ENCODE results near the gene UBE2D2. TPM values are rescaled to one million over a fixed set of nuclear protein-coding genes. Genes with fewer than 3 reads are reported as not detected.
A peak's percentile ranks its signal among the peaks of the same experiment; 100 is the strongest.
"Not testable (repeated sequence)": the region's sequence is repeated elsewhere in the genome, so short reads cannot be mapped to it uniquely, and the experiment has no call there.

The UBE2D2 gene
- total RNA-seq, 1 experiment from 2014 or later = 105 TPM

DNA sequence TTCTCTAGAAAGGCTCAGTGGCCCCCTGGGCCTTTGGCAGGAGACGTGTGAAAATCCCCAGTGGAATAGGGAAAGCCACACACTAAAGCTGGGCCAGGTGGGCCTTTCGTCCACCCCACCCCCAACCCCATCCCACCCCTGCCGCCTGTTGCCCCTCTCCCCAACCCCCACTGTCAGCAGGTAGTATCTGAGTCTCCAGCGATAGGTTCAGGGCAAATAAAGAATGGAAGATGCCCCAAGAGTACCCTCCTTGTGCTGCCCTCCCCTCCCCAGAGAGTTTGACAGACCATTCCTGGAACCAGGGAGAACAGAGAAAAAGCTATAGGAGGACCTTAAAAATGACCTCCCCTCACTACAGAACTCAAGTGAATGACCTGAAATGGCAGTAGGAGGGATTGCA lies 36.7 kb upstream of the UBE2D2 start:
- Histone ChIP-seq H2AFZ (ENCODE audit: low read length) (no peak overlapping the region; the same call in 1 of the 2 replicates), H3K4me1 (ENCODE audit: low read length) (peaks cover 21% of the 10 kb centered on the region), H3K27ac (ENCODE audit: low read length) (no peak overlapping the region), H3K79me2 (ENCODE audit: low read length) (no peaks in the 10 kb centered on the region), H3K36me3 (ENCODE audit: insufficient read depth, low read length) (no peaks in the 10 kb centered on the region), H3K9me2 (replicated peaks; ENCODE audit: insufficient read depth, low read length) (no peaks in the 10 kb centered on the region), H3K9ac (ENCODE audit: low read length) (no peak overlapping the region), H3K27me3 (ENCODE audit: low read length) (no peaks in the 10 kb centered on the region), H3K9me3 (ENCODE audit: low read length) (no peaks in the 10 kb centered on the region), H4K20me1 (ENCODE audit: insufficient read depth, low read depth, low read length) (no peaks in the 10 kb centered on the region), H3K4me3 (ENCODE audit: low read length) (no peak overlapping the region), H3K4me2 (ENCODE audit: low read depth, low read length, poor library complexity, severe bottlenecking) (peak overlapping the region; percentile 40)
- no peak for DNase-seq

DNA sequence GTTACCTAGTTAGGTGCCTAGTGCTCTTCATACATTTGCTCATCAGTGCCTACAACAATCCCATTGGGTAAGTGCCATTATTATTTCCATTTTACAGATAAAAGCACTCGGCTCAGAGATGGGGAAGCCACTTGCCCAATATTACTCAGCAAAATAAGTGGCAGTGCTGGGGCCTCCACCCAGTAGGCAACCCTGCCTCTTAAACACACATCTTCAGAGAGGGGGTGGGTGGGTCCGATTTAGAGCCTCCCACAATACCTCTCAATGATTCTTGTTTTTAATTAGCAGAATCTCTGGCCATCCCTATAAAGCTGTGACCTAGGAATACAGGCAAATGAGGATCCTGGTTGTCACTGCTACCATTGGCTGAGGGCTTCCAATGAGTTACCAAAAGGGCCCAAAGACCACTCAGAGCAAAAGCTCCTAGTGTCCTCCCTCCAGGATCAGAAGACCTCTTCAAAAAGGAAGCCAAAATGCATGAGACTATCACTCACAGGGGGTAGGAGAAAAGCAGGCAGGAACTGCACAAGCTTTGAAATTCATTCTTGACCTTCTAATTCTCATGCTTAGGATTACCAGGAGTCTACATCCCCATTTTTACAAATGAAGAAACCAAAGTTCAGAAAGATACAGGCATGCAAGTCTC lies 36.1 kb upstream of the UBE2D2 start:
- Histone ChIP-seq H3K4me2 (ENCODE audit: low read depth, low read length, poor library complexity, severe bottlenecking) (no peak overlapping the region), H2AFZ (ENCODE audit: low read length) (no peak overlapping the region), H3K4me3 (ENCODE audit: low read length) (no peak overlapping the region)

DNA sequence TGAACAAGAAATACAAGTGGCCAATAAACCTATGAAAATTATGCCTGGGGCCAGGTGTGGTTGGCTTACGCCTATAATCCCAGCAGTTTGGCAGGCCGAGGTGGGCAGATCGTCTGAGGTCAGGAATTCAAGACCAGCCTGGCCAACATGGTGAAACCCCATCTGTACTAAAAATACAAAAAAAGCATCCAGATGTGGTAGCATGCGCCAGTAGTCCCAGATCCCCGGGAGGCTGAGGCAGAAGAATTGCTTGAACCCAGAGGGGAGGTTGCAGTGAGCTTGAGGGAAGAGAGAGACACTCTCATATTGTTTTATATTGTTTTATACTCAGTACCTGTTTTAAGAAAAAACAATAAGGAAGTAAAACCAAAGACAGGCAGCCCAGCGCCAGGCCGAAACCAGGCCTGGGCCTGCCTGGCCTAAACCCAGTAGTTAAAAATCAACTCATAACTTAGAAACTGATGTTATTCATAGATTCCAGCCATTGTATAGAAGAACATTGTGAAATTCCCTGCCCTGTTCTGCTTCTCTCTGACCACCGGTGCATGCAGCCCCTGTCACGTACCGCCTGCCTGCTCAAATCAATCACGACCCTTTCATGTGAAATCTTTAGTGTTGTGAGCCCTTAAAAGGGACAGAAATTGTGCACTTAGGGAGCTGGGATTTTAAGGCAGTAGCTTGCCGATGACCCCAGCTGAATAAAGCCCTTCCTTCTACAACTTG lies 35.4 kb upstream of the UBE2D2 start:
- H3K36me3 ChIP-seq (ENCODE audit: insufficient read depth, low read length); H2AFZ ChIP-seq (ENCODE audit: low read length); H3K27me3 ChIP-seq (ENCODE audit: low read length); H3K27ac ChIP-seq (ENCODE audit: low read length); H3K9ac ChIP-seq (ENCODE audit: low read length); H3K9me2 ChIP-seq (replicated peaks; ENCODE audit: insufficient read depth, low read length); H3K4me3 ChIP-seq (ENCODE audit: low read length); H3K4me2 ChIP-seq (ENCODE audit: low read depth, low read length, poor library complexity, severe bottlenecking); H3K79me2 ChIP-seq (ENCODE audit: low read length); H3K9me3 ChIP-seq (ENCODE audit: low read length); DNase-seq; H4K20me1 ChIP-seq (ENCODE audit: insufficient read depth, low read depth, low read length): not testable (repeated sequence)
- peaks cover 21% of the 10 kb centered on the region for H3K4me1 ChIP-seq (ENCODE audit: low read length)

More for the DNA sequence above, 36.1 kb upstream of the UBE2D2 start:
- no peaks in the 10 kb centered on the region for H3K27me3 ChIP-seq (ENCODE audit: low read length)
- no peaks in the 10 kb centered on the region for H4K20me1 ChIP-seq (ENCODE audit: insufficient read depth, low read depth, low read length)
- H3K36me3 ChIP-seq (ENCODE audit: insufficient read depth, low read length) = no peaks in the 10 kb centered on the region
- H3K27ac ChIP-seq (ENCODE audit: low read length) = no peak overlapping the region
- H3K9me3 ChIP-seq (ENCODE audit: low read length) = no peaks in the 10 kb centered on the region
- no peaks in the 10 kb centered on the region for H3K9me2 ChIP-seq (replicated peaks; ENCODE audit: insufficient read depth, low read length)
- no peak overlapping the region for H3K9ac ChIP-seq (ENCODE audit: low read length)
- H3K79me2 ChIP-seq (ENCODE audit: low read length) = no peaks in the 10 kb centered on the region
- DNase-seq = no peak
- peaks cover 21% of the 10 kb centered on the region for H3K4me1 ChIP-seq (ENCODE audit: low read length)

DNA sequence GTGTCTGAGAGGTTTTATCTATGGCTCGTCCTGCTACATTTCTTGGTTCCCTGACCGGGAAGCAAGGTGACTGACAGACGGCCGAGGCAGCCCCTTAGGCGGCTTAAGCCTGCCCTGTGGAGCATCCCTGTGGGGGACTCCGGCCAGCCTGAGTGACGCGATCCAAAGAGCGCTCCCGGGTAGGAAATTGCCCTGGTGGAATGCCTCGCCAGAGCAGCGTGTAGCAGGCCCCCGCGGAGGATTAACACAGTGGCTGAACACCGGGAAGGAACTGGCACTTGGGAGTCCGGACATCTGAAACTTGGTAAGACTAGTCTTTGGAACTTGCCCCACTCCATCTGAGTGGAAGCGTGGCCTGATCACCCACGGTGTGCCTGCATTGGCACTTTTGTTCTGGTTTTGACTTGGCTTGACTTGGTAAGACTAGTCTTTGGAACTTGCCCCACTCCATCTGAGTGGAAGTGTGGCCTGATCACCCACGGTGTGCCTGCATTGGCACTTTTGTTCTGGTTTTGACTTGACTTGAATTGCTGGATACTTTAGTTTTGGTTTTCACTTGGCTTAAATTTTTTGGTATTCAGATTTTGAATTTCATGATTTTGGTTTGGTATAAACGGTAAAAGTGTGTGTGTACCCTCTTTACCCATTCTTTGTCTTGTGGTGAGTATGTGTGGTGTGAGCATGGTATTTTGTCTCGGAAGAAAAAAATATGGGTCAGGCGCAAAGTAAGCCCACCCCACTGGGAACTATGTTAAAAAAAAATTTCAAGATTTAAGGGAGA lies 34.6 kb upstream of the UBE2D2 start:
- H3K36me3 ChIP-seq (ENCODE audit: insufficient read depth, low read length); DNase-seq; H3K9me2 ChIP-seq (replicated peaks; ENCODE audit: insufficient read depth, low read length); H3K27me3 ChIP-seq (ENCODE audit: low read length); H3K79me2 ChIP-seq (ENCODE audit: low read length); H3K4me2 ChIP-seq (ENCODE audit: low read depth, low read length, poor library complexity, severe bottlenecking); H3K9ac ChIP-seq (ENCODE audit: low read length); H2AFZ ChIP-seq (ENCODE audit: low read length); H3K27ac ChIP-seq (ENCODE audit: low read length); H3K4me3 ChIP-seq (ENCODE audit: low read length); H3K9me3 ChIP-seq (ENCODE audit: low read length); H4K20me1 ChIP-seq (ENCODE audit: insufficient read depth, low read depth, low read length): not testable (repeated sequence)
- H3K4me1 ChIP-seq (ENCODE audit: low read length) = peaks cover 21% of the 10 kb centered on the region

DNA sequence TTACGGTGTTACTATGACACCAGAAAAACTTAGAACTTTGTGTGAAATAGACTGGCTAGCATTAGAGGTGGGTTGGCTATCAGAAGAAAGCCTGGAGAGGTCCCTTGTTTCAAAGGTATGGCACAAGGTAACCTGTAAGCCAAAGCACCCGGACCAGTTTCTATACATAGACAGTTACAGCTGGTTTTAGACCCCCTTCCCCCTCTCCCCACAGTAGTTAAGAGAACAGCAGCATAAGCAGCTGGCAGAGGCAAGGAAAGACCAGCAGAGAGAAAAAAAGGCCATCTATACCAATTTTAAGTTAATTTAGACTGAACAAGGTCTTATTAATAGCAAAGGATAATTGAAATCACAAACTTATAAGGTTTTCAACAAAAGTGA lies 34.1 kb upstream of the UBE2D2 start:
- not testable (repeated sequence) for H4K20me1 ChIP-seq (ENCODE audit: insufficient read depth, low read depth, low read length); H3K9me3 ChIP-seq (ENCODE audit: low read length); H3K79me2 ChIP-seq (ENCODE audit: low read length); H3K4me2 ChIP-seq (ENCODE audit: low read depth, low read length, poor library complexity, severe bottlenecking); H3K36me3 ChIP-seq (ENCODE audit: insufficient read depth, low read length); H2AFZ ChIP-seq (ENCODE audit: low read length); H3K4me3 ChIP-seq (ENCODE audit: low read length); H3K9me2 ChIP-seq (replicated peaks; ENCODE audit: insufficient read depth, low read length); H3K9ac ChIP-seq (ENCODE audit: low read length); H3K27me3 ChIP-seq (ENCODE audit: low read length); DNase-seq; H3K27ac ChIP-seq (ENCODE audit: low read length)
- H3K4me1 ChIP-seq (ENCODE audit: low read length) = peaks cover 20% of the 10 kb centered on the region

DNA sequence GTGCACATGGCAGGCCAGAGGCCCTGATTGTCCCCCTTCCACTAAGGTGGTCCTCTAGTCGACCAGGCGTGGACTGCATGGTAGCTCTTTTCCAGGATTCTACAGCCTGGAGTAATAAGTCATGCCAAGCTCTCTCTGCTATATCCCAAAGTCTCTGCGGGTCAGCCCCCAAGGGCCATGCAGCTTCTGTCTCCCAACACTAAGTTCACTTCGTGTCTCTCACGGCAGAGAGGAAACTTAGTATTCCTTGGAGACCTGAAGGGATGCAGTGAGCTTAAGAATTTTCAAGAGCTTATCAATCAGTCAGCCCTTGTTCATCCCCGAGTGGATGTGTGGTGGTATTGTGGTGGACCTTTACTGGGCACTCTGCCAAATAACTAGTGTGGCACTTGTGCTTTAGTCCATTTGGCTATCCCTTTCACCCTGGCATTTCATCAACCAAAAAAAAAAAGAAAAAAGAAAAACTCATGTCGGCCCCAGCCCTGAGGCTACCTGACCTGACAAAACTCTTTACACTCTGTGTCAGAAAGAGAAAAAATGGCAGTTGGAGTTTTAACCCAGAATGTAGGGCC lies 33.2 kb upstream of the UBE2D2 start:
- not testable (repeated sequence) for H3K9ac ChIP-seq (ENCODE audit: low read length); H3K9me2 ChIP-seq (replicated peaks; ENCODE audit: insufficient read depth, low read length); H3K9me3 ChIP-seq (ENCODE audit: low read length); H2AFZ ChIP-seq (ENCODE audit: low read length); H3K4me3 ChIP-seq (ENCODE audit: low read length); H3K27me3 ChIP-seq (ENCODE audit: low read length); H4K20me1 ChIP-seq (ENCODE audit: insufficient read depth, low read depth, low read length); H3K36me3 ChIP-seq (ENCODE audit: insufficient read depth, low read length); H3K79me2 ChIP-seq (ENCODE audit: low read length); H3K4me2 ChIP-seq (ENCODE audit: low read depth, low read length, poor library complexity, severe bottlenecking); DNase-seq; H3K27ac ChIP-seq (ENCODE audit: low read length)
- peaks cover 17% of the 10 kb centered on the region for H3K4me1 ChIP-seq (ENCODE audit: low read length)

DNA sequence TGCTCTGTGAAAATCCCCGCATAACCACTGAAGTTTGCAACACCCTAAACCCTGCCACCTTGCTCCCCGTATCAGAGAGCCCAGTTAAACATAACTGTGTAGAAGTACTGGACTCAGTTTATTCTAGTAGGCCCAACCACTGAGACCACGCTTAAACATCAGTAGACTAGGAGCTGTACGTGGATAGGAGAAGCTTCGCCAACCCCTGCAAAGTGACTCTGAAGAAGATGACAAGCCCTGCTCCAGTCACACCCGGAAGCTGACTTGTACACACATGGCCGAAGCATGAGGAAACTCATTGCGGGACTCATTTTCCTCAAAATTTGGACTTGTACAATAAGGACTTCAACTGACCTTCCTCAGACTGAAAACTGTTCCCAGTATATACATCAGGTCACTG lies 32.4 kb upstream of the UBE2D2 start:
- not testable (repeated sequence) for H3K9me3 ChIP-seq (ENCODE audit: low read length); DNase-seq; H3K9me2 ChIP-seq (replicated peaks; ENCODE audit: insufficient read depth, low read length); H3K79me2 ChIP-seq (ENCODE audit: low read length); H4K20me1 ChIP-seq (ENCODE audit: insufficient read depth, low read depth, low read length); H2AFZ ChIP-seq (ENCODE audit: low read length); H3K27ac ChIP-seq (ENCODE audit: low read length); H3K4me2 ChIP-seq (ENCODE audit: low read depth, low read length, poor library complexity, severe bottlenecking); H3K27me3 ChIP-seq (ENCODE audit: low read length); H3K9ac ChIP-seq (ENCODE audit: low read length); H3K4me3 ChIP-seq (ENCODE audit: low read length); H3K36me3 ChIP-seq (ENCODE audit: insufficient read depth, low read length)
- peaks cover 13% of the 10 kb centered on the region for H3K4me1 ChIP-seq (ENCODE audit: low read length)

DNA sequence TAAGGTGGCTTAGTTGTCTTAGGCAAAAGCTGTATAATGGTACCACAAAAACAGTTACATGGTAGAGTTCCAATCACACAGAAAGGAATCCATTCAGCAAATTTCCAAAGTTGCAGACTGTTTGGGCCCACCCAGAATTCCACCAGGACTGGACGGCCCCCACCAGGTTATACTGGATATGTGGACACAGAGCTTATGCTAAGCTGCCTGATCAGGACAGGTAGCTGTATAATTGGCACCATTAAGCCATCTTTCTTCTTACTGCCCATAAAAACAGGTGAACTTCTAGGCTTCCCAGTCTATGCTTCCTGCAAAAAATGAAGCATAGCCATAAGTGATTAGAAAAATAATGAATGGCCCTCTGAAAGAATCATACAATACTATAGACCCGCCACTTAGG lies 31.1 kb upstream of the UBE2D2 start:
- H3K4me3 ChIP-seq (ENCODE audit: low read length); H3K9me2 ChIP-seq (replicated peaks; ENCODE audit: insufficient read depth, low read length); H3K9ac ChIP-seq (ENCODE audit: low read length); H2AFZ ChIP-seq (ENCODE audit: low read length); H3K9me3 ChIP-seq (ENCODE audit: low read length); H3K27me3 ChIP-seq (ENCODE audit: low read length); H3K79me2 ChIP-seq (ENCODE audit: low read length); H3K4me1 ChIP-seq (ENCODE audit: low read length); H4K20me1 ChIP-seq (ENCODE audit: insufficient read depth, low read depth, low read length); H3K36me3 ChIP-seq (ENCODE audit: insufficient read depth, low read length); H3K4me2 ChIP-seq (ENCODE audit: low read depth, low read length, poor library complexity, severe bottlenecking); DNase-seq; H3K27ac ChIP-seq (ENCODE audit: low read length): not testable (repeated sequence)

Data from Karpas-422 (cell line).